OCI-LY7 (cell line): ENCODE measurements around the gene FOXN4. TPM values are rescaled to one million over a fixed set of nuclear protein-coding genes. Genes with fewer than 3 reads are reported as not detected.

ENCODE experiments used
- BruUV-seq: library from RNA; stranded (reverse); fragments of 400-500 nt; replicated peaks from 2 replicates; lab custom pipeline; 2021; lab: Mats Ljungman, UMichigan
- CTCF ChIA-PET: fragments of 300-600 bp; sonication (Branson Sonifier 250); formaldehyde crosslinking; loops from one replicate; lab custom pipeline; 2022; ENCODE audit warnings: antibody characterized with exemption; ENCODE audit not compliant: unreplicated experiment; lab: Charles Lee
- POLR2A ChIA-PET: fragments of 300-600 bp; sonication (Branson Sonifier 250); formaldehyde crosslinking; loops from one replicate; lab custom pipeline; 2022; ENCODE audit warnings: antibody characterized with exemption; lab: Charles Lee
- DNase-seq: peaks from one replicate; pipeline ENCODE4 v3.0.0-alpha.2; 2015; ENCODE audit warnings: low spot score
- H2AFZ ChIP-seq: fragments of 200-600 bp; sonication (generic), shearing (Covaris generic); 2 replicates; pipeline ENCODE4 v1.6.1; 2014; ENCODE audit warnings: mild to moderate bottlenecking, antibody characterized with exemption, low read length, moderate library complexity
- H3K27ac ChIP-seq: fragments of 200-600 bp; sonication (generic); 2 replicates; pipeline ENCODE4 v1.5.1; 2014; ENCODE audit warnings: mixed run types, low read depth, mild to moderate bottlenecking, moderate library complexity, low read length, inconsistent platforms; ENCODE audit not compliant: poor library complexity, severe bottlenecking
- H3K36me3 ChIP-seq: fragments of 200-600 bp; sonication (generic); 2 replicates; pipeline ENCODE4 v1.6.1; 2014; ENCODE audit warnings: mild to moderate bottlenecking, antibody characterized with exemption, low read length, moderate library complexity, mixed read lengths; ENCODE audit not compliant: insufficient read depth
- H3K4me1 ChIP-seq: fragments of 200-600 bp; sonication (generic); 2 replicates; pipeline ENCODE4 v1.5.1; 2014; ENCODE audit warnings: mild to moderate bottlenecking, low read length; ENCODE audit not compliant: insufficient read depth, poor library complexity, severe bottlenecking
- H3K4me2 ChIP-seq: fragments of 200-600 bp; sonication (generic); 2 replicates; pipeline ENCODE4 v1.6.1; 2014; ENCODE audit warnings: mild to moderate bottlenecking, low read length
- H3K4me3 ChIP-seq: fragments of 200-600 bp; sonication (generic); 2 replicates; pipeline ENCODE4 v1.5.1; 2014; ENCODE audit warnings: mild to moderate bottlenecking, low read depth, low read length; ENCODE audit not compliant: poor library complexity, severe bottlenecking
- H3K79me2 ChIP-seq: fragments of 200-600 bp; sonication (generic); 2 replicates; pipeline ENCODE4 v1.6.1; 2016; ENCODE audit warnings: low read depth, mild to moderate bottlenecking, low read length, moderate library complexity, mixed read lengths; ENCODE audit not compliant: insufficient read depth
- H3K9me2 ChIP-seq: fragments of 200-600 bp; sonication (generic); 2 replicates; pipeline ENCODE4 v1.6.1; 2016; ENCODE audit warnings: mild to moderate bottlenecking, low read length, mixed read lengths; ENCODE audit not compliant: insufficient read depth
- H3K9me3 ChIP-seq: fragments of 200-600 bp; sonication (generic); 2 replicates; pipeline ENCODE4 v1.6.1; 2014; ENCODE audit warnings: mild to moderate bottlenecking, mixed run types, low read length, mixed read lengths
- H4K20me1 ChIP-seq: fragments of 200-600 bp; sonication (generic); 2 replicates; pipeline ENCODE4 v1.6.1; 2014; ENCODE audit warnings: mild to moderate bottlenecking, antibody characterized with exemption, low read length, moderate library complexity, mixed read lengths; ENCODE audit not compliant: insufficient read depth
- EZH2phosphoT487 ChIP-seq: fragments of 200-600 bp; sonication (generic); IDR thresholded peaks from 2 replicates; pipeline ENCODE4 v1.6.1; 2018; ENCODE audit warnings: low read depth, borderline replicate concordance, mild to moderate bottlenecking, mixed run types, antibody characterized with exemption, low read length, moderate library complexity, mixed read lengths
- intact Hi-C: fragments of 100-400 bp; cut with micrococcal nuclease; formaldehyde crosslinking; loops from one replicate; pipeline ENCODE4 v1.10.0; 2022; ENCODE audit not compliant: unreplicated experiment
- total RNA-seq, 2 experiments: library from RNA; depleted of rRNA in 1 of 2; stranded (reverse); fragments of >200 nt in 1 of 2; shearing (Covaris generic) in 1 of 2; gene quantifications; 2 replicates each; pipeline ENCODE4 v1.2.3, GENCODE V29; 2014 to 2022
- TF ChIP-seq, protein P1 (sequence below): fragments of 200-600 bp; sonication (generic); conservative IDR thresholded peaks from 2 replicates; pipeline ENCODE4 v1.5.1; 2014; ENCODE audit warnings: mild to moderate bottlenecking, antibody characterized with exemption, low read length, moderate library complexity, mixed read lengths

The FOXN4 gene
- total RNA-seq, 2 experiments from 2014 or later, result 2.7 to 4.5 TPM

DNA sequence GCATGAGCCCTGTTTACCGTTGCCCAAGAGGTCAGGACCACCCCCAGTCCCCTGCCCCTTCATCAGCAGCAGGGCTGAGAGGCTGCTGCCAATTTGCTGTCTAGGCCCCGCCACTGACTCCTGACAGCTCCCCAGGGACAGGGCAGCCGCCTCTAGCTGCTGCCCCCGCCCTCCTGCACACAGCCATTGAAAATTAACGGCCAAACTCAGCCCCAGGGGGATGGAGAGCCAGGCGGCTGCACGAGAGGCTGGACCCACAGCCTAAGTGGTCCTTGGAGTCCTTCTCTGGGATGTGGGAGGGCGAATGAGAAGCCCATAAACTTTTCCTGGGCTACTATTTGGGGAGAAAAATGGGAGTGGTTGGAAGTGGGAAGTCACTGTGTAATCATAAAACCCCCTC, 4.6 kb downstream of the FOXN4 start:
- Histone ChIP-seq H3K9me3 (no peaks in the 10 kb centered on the region), H4K20me1 (no peaks in the 10 kb centered on the region), H3K4me2 (0 out of 2 replicates have a peak overlapping the region, but pooled peaks have one; percentile 10), H3K79me2 (no peaks in the 10 kb centered on the region), H3K4me3 (no peak overlapping the region), H3K36me3 (no peaks in the 10 kb centered on the region), H3K9me2 (no peaks in the 10 kb centered on the region), H3K27ac (no peak overlapping the region), H3K4me1 (peaks cover 24% of the 10 kb centered on the region), H2AFZ (no peak overlapping the region)
- ChIA-PET CTCF (no interaction called here), POLR2A (no interaction called here)
- TF ChIP-seq, protein P1, sequence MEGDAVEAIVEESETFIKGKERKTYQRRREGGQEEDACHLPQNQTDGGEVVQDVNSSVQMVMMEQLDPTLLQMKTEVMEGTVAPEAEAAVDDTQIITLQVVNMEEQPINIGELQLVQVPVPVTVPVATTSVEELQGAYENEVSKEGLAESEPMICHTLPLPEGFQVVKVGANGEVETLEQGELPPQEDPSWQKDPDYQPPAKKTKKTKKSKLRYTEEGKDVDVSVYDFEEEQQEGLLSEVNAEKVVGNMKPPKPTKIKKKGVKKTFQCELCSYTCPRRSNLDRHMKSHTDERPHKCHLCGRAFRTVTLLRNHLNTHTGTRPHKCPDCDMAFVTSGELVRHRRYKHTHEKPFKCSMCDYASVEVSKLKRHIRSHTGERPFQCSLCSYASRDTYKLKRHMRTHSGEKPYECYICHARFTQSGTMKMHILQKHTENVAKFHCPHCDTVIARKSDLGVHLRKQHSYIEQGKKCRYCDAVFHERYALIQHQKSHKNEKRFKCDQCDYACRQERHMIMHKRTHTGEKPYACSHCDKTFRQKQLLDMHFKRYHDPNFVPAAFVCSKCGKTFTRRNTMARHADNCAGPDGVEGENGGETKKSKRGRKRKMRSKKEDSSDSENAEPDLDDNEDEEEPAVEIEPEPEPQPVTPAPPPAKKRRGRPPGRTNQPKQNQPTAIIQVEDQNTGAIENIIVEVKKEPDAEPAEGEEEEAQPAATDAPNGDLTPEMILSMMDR, result no peak
- no peak for TF ChIP-seq EZH2phosphoT487
- intact Hi-C loops, result no loop called here
- BruUV-seq, result no TSS peak
- DNase-seq, result peak; percentile 45

- H3K4me1 ChIP-seq, result peaks cover 13% of the 10 kb centered on the region
- H3K9me2 ChIP-seq, result no peaks in the 10 kb centered on the region
- no peak for DNase-seq
- POLR2A ChIA-PET, result no interaction called here
- no peaks in the 10 kb centered on the region for H3K36me3 ChIP-seq
- no peak overlapping the region for H3K27ac ChIP-seq
- TF ChIP-seq, protein P1, result peak; percentile 30; the same call in 1 of the 2 replicates
- TF ChIP-seq EZH2phosphoT487, result no peak
- H3K4me3 ChIP-seq, result no peak overlapping the region
- intact Hi-C loops, result no loop called here
- no peak overlapping the region for H3K4me2 ChIP-seq
- CTCF ChIA-PET, result no interaction called here
- no peak overlapping the region for H2AFZ ChIP-seq
- H3K9me3 ChIP-seq, result no peaks in the 10 kb centered on the region
- H3K79me2 ChIP-seq, result no peaks in the 10 kb centered on the region
- BruUV-seq, result no TSS peak
- H4K20me1 ChIP-seq, result no peaks in the 10 kb centered on the region
Measured at GRCh38 chr12:109302770-109303169, 6.3 kb downstream of the FOXN4 start.

GRCh38 chr12:109302358-109302757, 6.7 kb downstream of the FOXN4 start:
- H3K4me1 ChIP-seq, result peaks cover 9% of the 10 kb centered on the region
- POLR2A ChIA-PET, result interaction anchor here (0.6 kb wide), 1 partner anchor 247 kb away, joined by 4 read pairs; no protein-coding TSS in a partner anchor
- intact Hi-C loops, result no loop called here
- no TSS peak for BruUV-seq
- H3K27ac ChIP-seq, result no peak overlapping the region
- DNase-seq, result peak; percentile 57
- CTCF ChIA-PET, result no interaction called here
- no peaks in the 10 kb centered on the region for H3K79me2 ChIP-seq
- H3K4me2 ChIP-seq, result no peak overlapping the region
- H3K36me3 ChIP-seq, result no peaks in the 10 kb centered on the region
- H3K9me3 ChIP-seq, result no peaks in the 10 kb centered on the region
- TF ChIP-seq EZH2phosphoT487, result no peak
- TF ChIP-seq, protein P1, result peak; percentile 72
- H3K4me3 ChIP-seq, result no peak overlapping the region
- no peaks in the 10 kb centered on the region for H3K9me2 ChIP-seq
- no peaks in the 10 kb centered on the region for H4K20me1 ChIP-seq
- no peak overlapping the region for H2AFZ ChIP-seq
